Measurements from ENCODE around the gene GREM2.

GREM2 gene

DNA sequence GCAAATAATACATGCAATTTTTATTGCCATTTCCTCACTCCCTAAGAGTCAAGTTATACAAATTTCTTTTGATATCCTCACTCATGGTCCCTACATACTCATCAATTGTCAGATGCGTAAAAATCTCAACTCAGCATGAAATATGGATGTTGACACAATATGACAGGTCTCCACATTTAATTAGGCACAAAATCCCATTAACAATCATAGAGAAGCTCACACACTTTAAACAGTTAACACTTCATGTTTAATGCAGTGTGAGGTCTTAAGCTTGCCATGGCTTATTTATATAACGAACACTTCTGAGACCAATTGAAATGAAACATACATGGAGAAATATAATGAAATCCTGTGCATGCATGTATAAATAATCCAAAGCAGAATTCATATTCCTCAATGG is 58.6 kb downstream of the GREM2 start:
- DNase-seq: no peak

DNA sequence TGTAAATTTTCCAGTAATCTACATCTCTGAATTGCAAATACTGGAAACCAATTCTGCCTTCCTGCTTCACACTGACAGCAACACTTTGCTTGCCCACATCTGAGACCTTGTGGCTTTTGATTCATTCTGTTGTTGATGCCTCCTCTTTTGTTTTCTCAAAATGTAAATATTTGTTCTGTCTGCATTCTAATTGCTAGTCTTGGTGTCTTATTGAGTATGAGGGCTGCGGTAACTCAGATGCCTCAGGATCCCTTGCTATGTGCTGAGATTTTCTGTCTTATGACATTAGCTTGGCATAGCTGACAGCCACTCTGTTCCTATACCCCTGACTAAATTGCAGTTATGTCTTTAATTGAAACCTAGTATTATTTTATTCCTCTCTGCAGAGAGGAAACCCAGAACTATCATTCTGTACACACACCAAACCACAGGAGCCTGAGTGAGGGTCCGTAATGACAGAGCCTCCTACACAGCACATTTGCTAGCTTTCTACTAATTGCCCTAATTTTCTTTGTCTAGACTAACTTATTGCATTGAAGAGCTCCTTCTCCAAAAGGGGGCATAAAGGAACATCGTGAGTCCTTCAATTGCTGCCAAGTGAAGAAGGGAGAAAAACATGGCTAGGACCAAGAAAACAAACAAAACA is 72.1 kb downstream of the GREM2 start:
- no peak for DNase-seq

DNA sequence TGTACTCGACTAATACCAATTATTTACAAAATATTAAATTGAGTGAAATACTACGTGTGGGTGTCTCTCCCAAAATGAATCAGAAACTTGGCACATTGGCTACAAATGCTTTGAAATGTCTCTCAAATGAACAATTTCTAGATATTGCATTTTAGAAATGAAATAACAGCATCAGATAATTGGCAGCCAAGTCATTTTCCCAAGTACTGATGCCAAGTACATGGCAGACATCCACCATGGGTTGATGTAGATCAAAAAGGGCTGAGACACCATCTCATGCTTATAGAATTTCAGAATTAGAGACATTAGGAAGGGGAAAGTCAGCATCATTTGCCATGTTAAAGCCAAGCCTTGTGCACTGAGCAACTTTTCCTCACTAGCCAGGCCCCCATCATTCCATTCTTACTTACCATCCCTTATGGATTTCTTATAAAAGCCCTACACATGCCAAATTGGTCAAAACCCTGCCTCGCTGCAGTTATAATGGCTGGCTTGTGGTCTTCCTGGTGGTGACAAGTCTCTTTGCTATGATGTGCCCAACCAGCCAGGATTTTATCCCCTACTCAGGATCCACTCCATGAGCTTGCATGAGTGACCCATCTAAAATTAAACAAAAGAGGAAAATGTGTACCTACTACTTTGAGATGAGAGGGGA is 73.1 kb downstream of the GREM2 start:
- DNase-seq: no peak

DNA sequence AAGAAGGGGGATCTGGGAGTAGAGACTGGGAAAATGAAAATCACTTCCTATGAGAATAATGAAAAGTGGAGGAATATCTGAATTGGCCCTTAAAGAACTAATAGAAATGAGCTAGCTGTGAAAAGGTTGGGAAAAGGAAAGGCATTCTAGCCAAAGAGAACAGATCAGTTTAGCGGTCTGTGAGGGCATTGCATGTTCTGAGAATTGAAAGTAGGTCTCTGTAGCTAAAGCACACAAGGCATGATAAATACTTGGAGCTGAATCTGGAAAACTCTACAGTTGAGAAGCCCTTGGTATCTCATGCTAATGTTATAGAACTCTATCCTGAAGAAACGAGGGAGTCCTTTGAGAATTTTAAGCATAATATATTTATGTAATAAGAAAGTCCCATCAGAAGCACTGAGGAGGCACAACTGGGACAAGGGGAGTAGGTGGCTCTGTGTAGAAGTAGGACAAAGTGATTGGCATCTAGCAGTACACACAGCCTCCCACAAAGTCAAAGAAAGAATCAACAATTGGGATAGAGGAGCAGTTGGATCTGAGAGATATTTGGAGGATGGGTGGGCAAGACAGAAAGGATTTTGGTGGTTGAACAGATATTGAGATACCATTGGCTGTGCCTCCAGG is 78.7 kb downstream of the GREM2 start:
- DNase-seq: no peak

DNA sequence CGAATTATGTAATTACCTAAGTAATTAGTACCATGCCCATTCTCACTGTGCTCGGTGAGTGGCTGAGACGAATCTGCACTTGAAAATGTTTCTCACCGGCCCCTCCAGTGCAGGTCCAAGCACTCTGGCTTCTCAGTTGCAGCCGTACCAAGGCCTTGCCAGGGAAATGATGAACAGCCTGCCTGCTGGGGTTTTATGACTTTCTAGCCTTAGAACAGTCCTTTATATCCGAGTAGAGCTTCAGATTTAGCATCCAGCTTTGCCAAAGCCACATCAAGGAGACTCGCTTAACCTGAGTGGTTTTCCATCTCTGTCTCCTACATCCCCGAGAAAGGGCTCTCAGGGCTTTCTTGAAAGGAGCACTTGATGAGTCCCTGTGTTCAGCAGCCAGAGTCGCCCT is 83.4 kb downstream of the GREM2 start:
- no peak for DNase-seq

DNA sequence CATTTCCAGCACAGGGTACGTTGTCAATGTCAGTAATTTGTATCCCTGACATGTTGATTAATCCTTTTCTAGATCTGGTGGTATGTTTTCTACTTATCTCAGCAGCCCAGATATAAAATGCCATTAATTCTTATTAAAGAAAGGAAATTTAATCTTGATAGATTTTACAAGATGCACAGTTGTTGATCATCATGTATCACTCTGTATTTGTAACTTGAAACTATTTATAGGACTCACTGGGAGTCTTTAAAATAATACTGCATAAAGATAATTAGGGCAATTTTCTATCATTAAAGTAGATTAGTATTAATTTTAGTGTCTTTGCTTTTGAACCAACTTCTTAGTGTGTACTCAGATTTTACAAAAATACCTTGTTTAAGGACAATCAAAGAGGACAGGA is 84.9 kb downstream of the GREM2 start:
- no peak for DNase-seq

DNA sequence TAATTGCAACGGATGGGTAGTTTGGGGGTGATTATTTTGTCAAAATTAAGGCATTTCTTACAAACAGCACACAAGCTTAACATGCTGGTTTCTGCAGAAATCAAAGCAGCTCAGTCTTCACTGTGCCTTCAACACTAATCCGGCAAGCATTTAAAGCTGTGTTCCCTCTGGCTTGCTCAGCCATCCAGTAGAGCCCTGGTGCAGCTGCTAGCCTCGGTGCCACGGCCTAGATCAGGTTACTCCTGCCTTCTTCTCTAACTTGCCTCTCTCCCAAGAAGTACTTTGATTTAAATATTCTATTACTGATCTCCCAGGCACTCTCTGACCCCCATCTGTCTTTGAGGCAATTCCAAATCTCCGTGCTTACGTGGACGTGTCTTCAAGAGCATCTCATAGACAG is 85.6 kb downstream of the GREM2 start:
- no peak for DNase-seq

DNA sequence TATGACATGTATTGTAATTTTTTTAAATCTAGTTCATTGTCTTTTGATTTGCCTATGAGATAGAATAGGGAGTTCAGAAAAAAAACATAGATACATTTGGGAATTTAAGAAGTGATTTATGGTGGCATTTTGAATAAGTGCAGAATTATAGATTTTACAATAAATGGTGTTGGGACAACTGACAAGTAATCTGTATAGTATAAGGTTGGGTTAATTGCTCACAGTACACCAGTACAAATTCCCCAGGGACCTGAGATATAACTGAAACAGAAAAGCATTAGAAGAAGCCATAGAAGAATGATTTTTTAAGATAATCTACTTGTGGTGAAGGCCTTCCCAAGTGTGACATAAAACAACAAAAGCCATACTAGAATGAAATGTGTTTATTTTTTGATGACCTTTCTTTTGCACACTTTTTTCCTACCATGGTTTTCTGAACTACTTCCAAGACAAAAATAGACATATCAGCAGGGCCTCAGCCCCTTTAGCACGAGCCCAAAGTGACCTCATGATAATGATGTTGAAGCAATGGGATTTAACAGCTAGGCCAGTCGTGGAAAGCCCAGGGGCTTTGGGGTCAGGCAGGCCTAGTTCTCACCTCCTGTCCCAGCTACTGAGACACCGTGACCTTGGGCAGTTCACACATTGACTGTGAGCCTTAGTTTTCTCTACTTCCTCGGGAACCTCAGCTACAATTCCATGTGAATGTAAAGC is 87.4 kb downstream of the GREM2 start:
- no peak for DNase-seq

DNA sequence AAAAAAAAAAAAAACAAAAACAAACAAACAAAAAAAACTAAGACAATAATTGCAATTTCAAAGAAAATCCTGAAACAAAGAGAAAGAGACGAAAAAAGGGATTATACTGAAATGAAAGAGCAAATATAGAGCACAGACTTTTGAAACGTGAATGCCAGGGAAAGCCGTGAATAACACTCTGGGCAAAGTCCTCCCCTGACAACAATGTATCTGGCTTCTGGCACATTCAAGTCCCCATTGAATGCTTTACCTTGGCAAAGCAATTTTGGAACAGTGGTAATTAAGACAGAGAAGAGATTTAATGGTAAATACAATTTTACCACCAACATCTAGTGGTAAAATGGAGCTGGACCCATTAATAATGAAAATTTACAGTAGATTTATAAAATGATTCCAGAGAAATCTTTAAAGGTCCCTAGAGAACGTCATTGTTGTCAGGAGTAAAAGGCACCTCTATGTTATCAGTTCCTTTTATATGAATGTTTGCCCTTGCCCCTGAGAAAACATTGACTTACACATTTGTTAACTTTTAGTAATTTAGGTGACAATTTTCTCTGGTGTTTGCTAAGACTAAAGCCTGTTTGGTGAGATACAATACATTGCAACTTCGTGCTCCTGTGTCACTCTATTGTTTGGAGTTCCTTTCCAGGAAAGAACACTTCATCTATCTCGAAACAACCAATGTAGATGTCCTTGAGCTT is 89.7 kb downstream of the GREM2 start:
- DNase-seq: no peak

DNA sequence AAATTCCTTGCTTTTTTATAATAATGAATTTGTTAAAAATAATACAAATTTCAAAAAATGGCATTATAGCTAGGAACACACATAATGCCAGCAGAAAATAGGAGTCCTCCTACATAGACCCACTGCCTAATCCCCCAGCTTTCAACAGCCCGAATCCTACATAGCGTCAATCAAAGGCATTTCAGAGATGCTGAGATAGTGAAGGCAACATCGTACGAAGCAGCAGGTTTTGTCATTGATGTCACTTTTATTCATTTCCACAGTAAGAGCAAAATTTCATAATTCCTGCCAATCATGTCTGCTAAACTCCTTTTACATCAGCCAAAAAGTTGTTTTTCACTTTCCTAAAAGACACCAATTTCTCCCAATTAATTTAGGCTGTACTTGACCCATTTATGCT is 94.1 kb downstream of the GREM2 start:
- no peak for DNase-seq

DNA sequence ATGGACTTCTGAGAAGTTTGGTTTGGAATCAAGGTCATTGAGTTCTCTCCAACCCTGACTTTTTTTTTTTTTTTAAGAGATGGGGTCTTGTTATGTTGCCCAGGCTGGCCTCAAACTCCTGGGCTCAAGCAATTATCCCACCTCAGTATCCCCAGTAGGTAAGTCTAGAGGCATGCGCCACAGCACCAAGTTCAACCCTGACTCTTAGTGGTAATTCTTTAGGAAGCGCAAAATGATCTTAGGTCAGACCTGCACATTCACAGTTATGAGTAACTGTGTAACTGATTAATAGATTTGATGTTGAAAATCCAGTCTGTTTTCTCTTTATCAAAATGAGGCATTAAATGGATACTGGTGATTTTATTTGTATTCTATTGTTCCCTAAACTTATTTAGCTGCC is 95.9 kb downstream of the GREM2 start:
- DNase-seq: no peak

DNA sequence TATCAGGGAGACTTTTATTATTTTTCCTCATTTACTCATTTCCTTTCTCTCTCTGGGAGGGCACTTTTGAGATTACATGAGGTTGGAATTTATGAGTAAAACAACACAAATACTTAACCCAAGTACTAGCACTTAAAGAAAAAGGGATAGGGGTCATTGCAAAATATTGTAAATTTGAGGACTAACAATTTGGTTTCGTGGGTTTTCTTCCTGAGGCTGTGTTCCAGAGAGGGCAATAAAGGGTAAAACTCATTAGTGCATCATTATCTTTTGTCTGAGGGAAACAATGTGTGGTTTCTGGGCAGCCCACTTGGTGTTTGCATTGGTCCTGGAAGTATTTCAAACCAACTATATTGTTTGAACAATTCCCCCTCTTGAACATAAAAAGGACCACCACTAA is 96.5 kb downstream of the GREM2 start:
- no peak for DNase-seq

DNA sequence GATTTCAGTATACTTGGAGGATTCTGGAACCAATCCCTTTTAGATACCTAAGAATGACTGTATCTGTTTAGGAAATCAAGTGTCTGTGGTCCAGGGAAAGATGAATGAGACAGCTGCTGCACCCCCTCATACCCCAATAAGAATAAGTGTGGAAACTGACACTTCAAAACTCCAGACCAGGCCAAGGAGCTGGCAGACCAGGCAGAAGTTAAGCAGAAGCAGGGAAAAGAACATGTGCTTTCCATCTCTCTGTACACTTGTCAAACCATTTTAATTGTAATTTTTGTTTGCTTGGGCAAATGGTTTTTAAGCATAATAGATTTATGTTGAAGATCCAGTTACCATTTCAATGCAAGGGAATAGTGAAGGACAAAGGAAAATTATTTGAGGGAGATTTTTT is 100.2 kb downstream of the GREM2 start:
- no peak for DNase-seq

DNA sequence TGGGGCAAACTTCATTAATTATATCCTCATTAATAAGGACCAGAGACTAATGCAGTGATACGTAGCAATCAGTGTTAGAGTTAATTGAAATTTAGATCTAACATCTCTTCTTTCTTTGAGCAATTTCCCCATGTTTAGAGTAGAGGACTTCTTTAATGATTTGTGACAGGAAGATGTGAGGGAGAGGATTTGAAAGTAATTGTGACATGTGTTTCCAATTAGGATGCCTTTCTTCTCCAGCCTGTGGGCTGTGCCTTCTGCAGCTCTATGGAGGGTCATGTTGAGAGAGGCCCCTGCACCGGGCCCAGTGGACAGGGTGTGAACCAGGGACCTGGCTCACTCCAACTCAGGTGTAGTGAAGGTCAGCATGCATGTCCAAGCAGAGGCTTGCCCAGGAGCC is 103.0 kb downstream of the GREM2 start:
- DNase-seq: no peak

DNA sequence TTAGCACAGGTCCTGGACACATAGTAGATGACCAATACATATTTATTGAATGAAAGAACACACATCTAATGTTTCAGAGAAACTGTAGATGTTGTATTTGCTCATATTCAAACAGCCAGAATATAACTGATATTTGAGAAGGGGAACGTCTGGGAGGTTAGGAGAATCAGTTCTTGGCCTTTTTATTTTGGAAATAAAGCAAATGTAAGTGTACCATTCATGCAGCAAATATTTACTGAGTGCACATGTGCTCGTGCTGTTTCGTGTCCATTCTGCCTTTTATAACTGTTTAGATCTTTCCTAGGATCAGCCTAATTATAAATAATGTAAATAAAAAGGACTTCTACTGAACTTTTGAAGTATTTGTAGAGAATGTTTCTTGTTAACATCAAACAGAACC is 103.8 kb downstream of the GREM2 start:
- DNase-seq: no peak

DNA sequence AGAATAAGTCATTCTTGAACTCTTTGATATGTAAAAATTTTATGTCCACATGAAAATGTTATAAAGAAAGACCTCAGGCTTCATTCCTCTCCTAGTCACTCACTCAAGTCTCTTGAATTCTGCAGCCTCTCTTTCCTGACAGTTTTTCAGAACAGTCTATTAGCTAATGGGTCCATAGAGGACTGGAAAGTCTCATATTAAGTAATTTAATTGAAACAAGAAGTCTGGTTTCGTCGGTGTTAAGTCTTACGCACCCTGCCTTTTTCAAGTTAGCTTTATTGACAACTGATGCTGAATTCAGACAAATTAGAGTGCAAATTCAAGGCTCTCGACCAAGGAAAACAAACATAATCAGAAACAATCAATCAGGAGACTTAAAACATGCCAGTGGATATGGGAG is 105.8 kb downstream of the GREM2 start:
- no peak for DNase-seq

DNA sequence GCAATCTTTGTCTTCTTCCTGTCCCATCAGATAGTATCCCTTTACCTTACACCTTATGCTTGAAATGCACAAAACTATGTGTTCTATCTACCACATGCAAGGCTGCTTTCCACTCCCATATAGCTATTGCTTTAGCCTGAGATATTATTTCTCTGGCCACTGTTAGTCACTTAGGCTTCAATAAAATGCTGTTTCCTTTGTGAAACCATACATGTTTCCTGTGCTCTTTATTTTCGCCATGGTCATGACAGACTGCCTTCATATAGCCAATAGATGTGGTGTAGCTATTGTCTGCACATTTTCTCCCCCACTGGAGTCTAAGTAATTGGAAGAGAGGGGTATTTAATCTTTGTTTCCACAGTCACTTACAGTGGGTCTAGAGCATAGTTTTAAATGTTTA is 108.4 kb downstream of the GREM2 start:
- no peak for DNase-seq

DNA sequence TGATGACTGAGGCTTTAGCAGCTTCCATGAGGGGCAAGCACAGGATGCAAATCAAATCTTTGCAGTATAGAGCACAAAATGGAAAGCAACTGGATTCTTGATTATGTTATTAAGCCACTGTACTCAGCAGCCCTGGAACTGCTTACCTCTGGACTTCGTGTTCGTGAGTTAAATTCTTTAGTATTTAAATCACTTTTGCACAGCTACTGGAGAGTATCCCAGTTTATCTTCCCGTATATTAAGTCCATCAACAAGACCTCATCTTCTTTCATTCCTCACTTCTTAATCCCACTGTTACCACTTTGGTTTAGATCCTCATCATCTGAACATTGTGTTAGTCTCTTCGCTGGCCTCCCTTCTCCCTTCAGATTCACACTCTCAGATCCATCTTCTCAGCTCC is 108.9 kb downstream of the GREM2 start:
- DNase-seq: no peak

DNA sequence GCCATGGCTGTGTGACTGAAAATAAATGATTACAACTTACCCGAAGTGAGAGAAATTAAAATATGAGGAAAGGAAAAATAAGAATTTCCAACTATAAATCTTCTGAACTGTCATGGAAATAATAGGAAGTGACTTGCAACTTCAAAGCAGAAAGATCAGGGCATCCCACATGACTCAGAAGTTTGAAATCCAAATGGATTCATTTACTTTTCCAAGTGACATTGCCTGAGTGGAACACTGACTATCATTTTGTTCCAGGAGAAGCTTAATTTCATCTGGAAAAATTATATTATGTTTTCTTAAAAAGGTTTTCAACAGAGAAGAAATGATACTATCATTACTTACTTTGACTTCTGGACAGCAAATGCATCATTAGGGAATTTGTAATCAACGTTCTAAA is 110.8 kb downstream of the GREM2 start:
- DNase-seq: no peak

DNA sequence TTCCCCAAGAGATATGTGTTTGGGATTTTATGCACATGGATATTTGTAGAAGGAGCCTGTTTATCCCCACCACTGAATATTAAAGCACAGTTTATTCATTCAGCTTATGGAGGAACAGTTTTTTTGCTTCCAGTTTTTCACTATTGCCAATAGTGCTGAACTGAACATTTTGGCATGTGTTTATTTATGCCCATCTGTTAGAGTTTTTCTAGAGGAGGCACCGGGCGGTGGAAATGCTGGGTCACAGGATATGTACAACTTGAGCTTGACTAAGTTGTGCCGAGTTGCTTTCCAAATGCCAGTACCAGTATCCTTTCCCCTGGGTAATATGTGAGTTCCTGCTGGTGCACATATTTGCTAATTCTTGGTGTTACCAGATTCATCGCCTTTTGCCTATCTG is 111.3 kb downstream of the GREM2 start:
- DNase-seq: no peak

DNA sequence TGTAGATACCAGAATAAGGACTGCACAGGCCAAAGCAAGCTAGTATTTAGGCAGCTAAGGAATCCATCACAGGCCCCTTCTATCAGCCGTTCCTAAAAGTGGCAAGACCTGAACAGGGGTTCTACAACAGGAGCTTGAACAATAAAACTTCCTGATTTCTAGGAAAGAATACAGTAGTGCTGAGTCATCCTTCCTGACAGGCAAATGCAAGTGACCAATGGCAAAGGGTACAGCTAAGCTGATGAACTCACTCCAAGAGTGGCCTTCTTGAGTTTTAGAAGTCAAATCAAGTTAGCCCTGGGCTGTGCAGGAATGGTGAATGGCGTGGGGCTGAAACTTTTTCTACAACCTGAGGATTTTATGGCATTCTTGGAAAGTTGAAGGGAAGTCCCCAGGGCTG is 112.9 kb downstream of the GREM2 start:
- DNase-seq: no peak

DNA sequence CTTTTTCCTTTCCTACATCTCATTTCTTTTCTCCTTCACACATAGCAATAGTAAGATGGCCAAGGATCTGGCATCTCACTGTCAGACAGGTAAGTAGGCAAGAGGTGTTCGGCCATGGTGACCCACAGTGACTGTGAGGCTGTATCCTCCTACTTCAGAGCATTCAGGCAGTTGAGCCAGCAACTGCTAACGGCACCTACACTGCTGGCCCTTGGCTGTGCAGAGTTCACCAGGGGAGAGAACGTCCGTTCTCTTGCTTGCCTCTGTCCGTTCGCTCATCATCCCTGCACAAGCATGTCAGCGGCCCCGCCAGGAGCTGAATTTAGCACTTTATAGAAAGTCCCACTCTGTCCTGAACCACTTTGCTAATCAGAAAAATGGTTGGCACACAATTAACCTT is 113.6 kb downstream of the GREM2 start:
- no peak for DNase-seq

DNA sequence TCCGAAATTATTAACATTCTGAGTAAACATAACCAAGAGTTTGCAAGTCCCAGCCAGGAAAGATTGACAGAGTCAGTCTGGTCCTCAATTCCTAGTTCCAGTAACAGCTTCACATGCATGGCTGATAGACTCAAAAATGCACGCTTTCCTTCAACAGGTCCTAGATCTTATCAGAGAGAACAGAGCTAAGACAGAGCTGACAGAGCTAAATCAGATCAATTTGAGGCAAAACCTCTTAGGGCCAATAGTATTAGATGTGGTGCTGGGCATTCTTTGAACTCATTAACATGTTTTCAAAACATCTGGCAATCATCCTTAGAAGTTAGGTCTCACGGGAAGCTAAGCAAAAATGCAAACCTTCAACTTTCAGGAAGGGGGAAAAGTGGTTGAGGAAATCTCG is 114.0 kb downstream of the GREM2 start:
- no peak for DNase-seq

DNA sequence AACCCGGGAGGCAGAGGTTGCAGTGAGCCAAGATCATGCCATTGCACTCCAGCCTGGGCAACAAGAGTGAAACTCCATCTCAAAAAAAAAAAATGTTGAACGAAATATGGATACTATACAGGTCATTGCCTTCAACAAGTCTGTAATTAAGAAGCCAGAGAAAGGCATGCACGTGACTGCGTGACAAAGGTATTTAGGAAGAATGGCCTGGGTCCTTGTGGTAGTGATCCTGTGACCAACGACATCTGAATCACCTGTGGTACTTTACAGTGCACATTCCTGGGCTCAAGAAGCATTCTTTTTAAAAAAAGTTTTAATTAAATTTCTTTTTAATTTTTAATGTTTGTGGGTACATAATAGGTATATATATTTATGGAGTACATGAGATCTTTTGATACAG is 115.0 kb downstream of the GREM2 start:
- no peak for DNase-seq

Data from stimulated activated naive CD4-positive, alpha-beta T cell (primary cell).